Transverse colon (tissue), 4 donors: ENCODE data around the gene NKPD1. TPM values are rescaled to one million over a fixed set of nuclear protein-coding genes. Genes with fewer than 3 reads are reported as not detected.

Experiments used
- DNase-seq: peaks from one replicate; pipeline ENCODE4 v3.0.0-alpha.2; 2019
- H3K27ac ChIP-seq, 4 donors: fragments of 200-600 bp; sonication (generic); 2 replicates each; pipeline ENCODE4 v1.5.1; 2016 to 2018; ENCODE audit warnings: inconsistent platforms in 4 of 4
- H3K27me3 ChIP-seq: fragments of 200-600 bp; sonication (generic); 2 replicates; pipeline ENCODE4 v1.5.1; 2017; ENCODE audit warnings: inconsistent platforms
- H3K36me3 ChIP-seq, 4 donors: fragments of 200-600 bp; sonication (generic); 2 replicates each; pipeline ENCODE4 v1.5.1; 2017 to 2019; ENCODE audit warnings: inconsistent platforms in 4 of 4
- H3K4me1 ChIP-seq, 4 donors: fragments of 200-600 bp; sonication (generic); 2 replicates each; pipeline ENCODE4 v1.5.1; 2017 to 2020; ENCODE audit warnings: inconsistent platforms in 4 of 4
- H3K4me3 ChIP-seq, 4 donors: fragments of 200-600 bp; sonication (generic); 1 replicate in 1 of 4; 2 replicates in 3 of 4; pipeline versions ENCODE4 v1.5.1 to v1.6.1; 2017 to 2019; ENCODE audit warnings: inconsistent platforms in 4 of 4
- H3K9me3 ChIP-seq, 2 donors: fragments of 200-600 bp; sonication (generic); 2 replicates each; pipeline ENCODE4 v1.5.1; 2017 to 2019; ENCODE audit warnings: inconsistent platforms in 2 of 2
- CTCF ChIP-seq, 5 experiments: fragments of 200-600 bp in 3 of 5; fragments of 450-650 bp in 2 of 5; sonication (generic) in 3 of 5; IDR thresholded peaks; 1 replicate in 2 of 5; 2 replicates in 3 of 5; pipeline ENCODE4 v1.5.1; 2016 to 2017; ENCODE audit warnings: antibody characterized with exemption in 5 of 5, inconsistent platforms in 3 of 5, mild to moderate bottlenecking in 2 of 5, moderate library complexity in 1 of 5
- EP300 ChIP-seq: sonication (generic); formaldehyde crosslinking; IDR thresholded peaks from one replicate; pipeline ENCODE4 v1.6.1; 2017; ENCODE audit warnings: antibody characterized with exemption, low read depth
- POLR2A ChIP-seq: fragments of 450-650 bp; IDR thresholded peaks from one replicate; pipeline ENCODE4 v1.6.1; 2016; ENCODE audit warnings: antibody characterized with exemption, mild to moderate bottlenecking, moderate library complexity
- POLR2AphosphoS5 ChIP-seq, 3 donors: sonication (generic); formaldehyde crosslinking; IDR thresholded peaks; one replicate each; pipeline ENCODE4 v1.6.1; 2016; ENCODE audit warnings: antibody characterized with exemption in 3 of 3
- WGBS, 2 donors: methylation state at CpG; one replicate each; pipeline ENCODE4 v1.1.5; 2018; ENCODE audit warnings: low coverage in 1 of 2; 5-methylcytosine and 5-hydroxymethylcytosine counted together
- in situ Hi-C, 4 donors: fragments of 200-750 bp; cut with MboI; loops; one replicate each; pipeline versions ENCODE4 v1.15.0 to v1.15.1; 2017; ENCODE audit warnings: low sequenced_read_pairs in 3 of 4, low pct_ligation_motif_present in 1 of 4, low pct_unique_long_range_greater_than_20kb in 1 of 4
- intact Hi-C: fragments of 100-400 bp; cut with DNase I; formaldehyde crosslinking; loops from one replicate; pipeline ENCODE4 v1.15.1; 2023; ENCODE audit warnings: low total_unique reads
- total RNA-seq, 4 donors: library from RNA; depleted of rRNA; stranded (reverse); fragments of >200 nt; gene quantifications; one replicate each; pipeline ENCODE4 v1.1.0, GENCODE V29; 2016

The NKPD1 gene
- total RNA-seq, 4 donors from 2014 or later: 0.32 to 1.5 TPM; not detected in 2

GRCh38 chr19:45136507-45137178 is 24.1 kb downstream of the NKPD1 start:
- peak overlapping the region in 3 of 4 donors; percentile 45 to 68 (median 57) for H3K27ac ChIP-seq

GRCh38 chr19:45135176-45135885 is 25.5 kb downstream of the NKPD1 start:
- no peaks in the 10 kb centered on the region for H3K9me3 ChIP-seq
- DNase-seq: no peak
- H3K36me3 ChIP-seq: no peaks in the 10 kb centered on the region

More at GRCh38 chr19:45136507-45137178, 24.1 kb downstream of the NKPD1 start:
- Histone ChIP-seq H3K9me3 (no peaks in the 10 kb centered on the region), H3K27me3 (no peaks in the 10 kb centered on the region), H3K36me3 (peaks cover 0 to under 1% (median 0%) of the 10 kb centered on the region in 4 donors), H3K4me3 (no peak overlapping the region), H3K4me1 (peaks cover 0 to 17% (median 0%) of the 10 kb centered on the region in 4 donors)
- intact Hi-C loops (no loop called here), in situ Hi-C loops (no loop called here)
- TF ChIP-seq CTCF (IDR thresholded peaks at IDR 0.05): no peak
- no peak for DNase-seq
- WGBS, 2 donors: 67 to 88% methylated on average over 2 to 12 of the region's 12 CpGs

GRCh38 chr19:45133661-45134060 is 27.1 kb downstream of the NKPD1 start:
- Histone ChIP-seq H3K9me3 (no peaks in the 10 kb centered on the region), H3K27me3 (no peaks in the 10 kb centered on the region), H3K36me3 (no peaks in the 10 kb centered on the region), H3K27ac (no peak overlapping the region), H3K4me3 (no peak overlapping the region), H3K4me1 (peaks cover 0 to 17% (median 0%) of the 10 kb centered on the region in 4 donors)
- no peak for TF ChIP-seq CTCF (IDR thresholded peaks at IDR 0.05)
- no peak for TF ChIP-seq POLR2AphosphoS5 (IDR thresholded peaks at IDR 0.05)
- no peak for TF ChIP-seq POLR2A
- TF ChIP-seq EP300: no peak
- 91% methylated on average over 8 of the region's 8 CpGs; no CpG with 5 or more reads in 1 of the 2 donors for WGBS, 2 donors
- intact Hi-C loops: no loop called here
- in situ Hi-C loops: no loop called here
- no peak for DNase-seq

More at GRCh38 chr19:45135176-45135885, 25.5 kb downstream of the NKPD1 start:
- intact Hi-C loops (no loop called here), in situ Hi-C loops (no loop called here)
- Histone ChIP-seq H3K4me3 (no peak overlapping the region), H3K27me3 (no peaks in the 10 kb centered on the region), H3K27ac (no peak overlapping the region), H3K4me1 (peaks cover 0 to 17% (median 0%) of the 10 kb centered on the region in 4 donors)
- TF ChIP-seq POLR2A: no peak
- WGBS, 2 donors: 95 to 100% methylated on average over 2 to 21 of the region's 21 CpGs

GRCh38 chr19:45130888-45131615 is 29.7 kb downstream of the NKPD1 start:
- TF ChIP-seq EP300: no peak
- no peak for TF ChIP-seq POLR2A
- TF ChIP-seq POLR2AphosphoS5 (IDR thresholded peaks at IDR 0.05): no peak
- TF ChIP-seq CTCF (IDR thresholded peaks at IDR 0.05): peak in 2 of 5 experiments; percentile 19 to 39
- in situ Hi-C loops: no loop called here
- 46% methylated on average over 13 of the region's 13 CpGs; no CpG with 5 or more reads in 1 of the 2 donors for WGBS, 2 donors
- no peak for DNase-seq
- Histone ChIP-seq H3K9me3 (no peaks in the 10 kb centered on the region), H3K36me3 (no peaks in the 10 kb centered on the region), H3K27ac (no peak overlapping the region), H3K27me3 (no peaks in the 10 kb centered on the region), H3K4me3 (no peak overlapping the region), H3K4me1 (no peaks in the 10 kb centered on the region)
- intact Hi-C loops: no loop called here
